AG09309 (cell line): ENCODE data around the gene LRRC58.
"Not testable (repeated sequence)": the region's sequence is repeated elsewhere in the genome, so short reads cannot be mapped to it uniquely, and the experiment has no call there.

ENCODE experiments used
- DNase-seq: peaks from one replicate; pipeline ENCODE4 v3.0.0-alpha.2; 2010; ENCODE audit warnings: low read depth
- H3K4me3 ChIP-seq: 2 replicates; pipeline ENCODE4 v1.5.1; 2011; ENCODE audit warnings: mild to moderate bottlenecking, low read depth, low read length, moderate library complexity; ENCODE audit not compliant: control insufficient read depth
- TF ChIP-seq, protein P1 (sequence below): IDR thresholded peaks from 2 replicates; pipeline ENCODE4 v1.5.1; 2011; ENCODE audit warnings: mild to moderate bottlenecking, low read depth, low read length, inconsistent platforms; ENCODE audit not compliant: insufficient read depth, control insufficient read depth; ENCODE audit errors: missing control alignments

The LRRC58 gene

GRCh38 chr3:120324190-120324589, 25.0 kb downstream of the LRRC58 start:
- TF ChIP-seq, protein P1, sequence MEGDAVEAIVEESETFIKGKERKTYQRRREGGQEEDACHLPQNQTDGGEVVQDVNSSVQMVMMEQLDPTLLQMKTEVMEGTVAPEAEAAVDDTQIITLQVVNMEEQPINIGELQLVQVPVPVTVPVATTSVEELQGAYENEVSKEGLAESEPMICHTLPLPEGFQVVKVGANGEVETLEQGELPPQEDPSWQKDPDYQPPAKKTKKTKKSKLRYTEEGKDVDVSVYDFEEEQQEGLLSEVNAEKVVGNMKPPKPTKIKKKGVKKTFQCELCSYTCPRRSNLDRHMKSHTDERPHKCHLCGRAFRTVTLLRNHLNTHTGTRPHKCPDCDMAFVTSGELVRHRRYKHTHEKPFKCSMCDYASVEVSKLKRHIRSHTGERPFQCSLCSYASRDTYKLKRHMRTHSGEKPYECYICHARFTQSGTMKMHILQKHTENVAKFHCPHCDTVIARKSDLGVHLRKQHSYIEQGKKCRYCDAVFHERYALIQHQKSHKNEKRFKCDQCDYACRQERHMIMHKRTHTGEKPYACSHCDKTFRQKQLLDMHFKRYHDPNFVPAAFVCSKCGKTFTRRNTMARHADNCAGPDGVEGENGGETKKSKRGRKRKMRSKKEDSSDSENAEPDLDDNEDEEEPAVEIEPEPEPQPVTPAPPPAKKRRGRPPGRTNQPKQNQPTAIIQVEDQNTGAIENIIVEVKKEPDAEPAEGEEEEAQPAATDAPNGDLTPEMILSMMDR, result no peak
- DNase-seq, result no peak
- no peak overlapping the region for H3K4me3 ChIP-seq

DNA sequence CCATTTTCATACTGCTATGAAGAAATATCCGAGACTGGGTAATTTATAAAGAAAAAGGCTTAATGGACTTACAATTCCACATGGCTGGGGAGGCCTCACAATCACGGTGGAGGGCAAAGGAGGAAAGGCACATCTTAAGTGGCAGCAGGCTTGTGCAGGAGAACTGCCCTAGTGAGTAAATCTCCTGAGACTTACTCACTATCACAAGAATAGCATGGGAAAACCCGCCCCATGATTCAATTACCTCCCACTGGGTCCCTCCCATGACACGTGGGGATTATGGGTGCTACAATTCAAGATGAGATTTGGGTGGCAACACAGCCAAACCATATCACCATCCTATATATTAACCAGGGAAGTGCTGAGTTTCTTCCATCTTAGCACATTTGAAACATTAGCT, 25.4 kb downstream of the LRRC58 start:
- not testable (repeated sequence) for DNase-seq, H3K4me3 ChIP-seq

- DNase-seq, result no peak
- TF ChIP-seq, protein P1, result no peak
- no peak overlapping the region for H3K4me3 ChIP-seq
Observed at GRCh38 chr3:120311863-120312794, 37.0 kb downstream of the LRRC58 start.

DNA sequence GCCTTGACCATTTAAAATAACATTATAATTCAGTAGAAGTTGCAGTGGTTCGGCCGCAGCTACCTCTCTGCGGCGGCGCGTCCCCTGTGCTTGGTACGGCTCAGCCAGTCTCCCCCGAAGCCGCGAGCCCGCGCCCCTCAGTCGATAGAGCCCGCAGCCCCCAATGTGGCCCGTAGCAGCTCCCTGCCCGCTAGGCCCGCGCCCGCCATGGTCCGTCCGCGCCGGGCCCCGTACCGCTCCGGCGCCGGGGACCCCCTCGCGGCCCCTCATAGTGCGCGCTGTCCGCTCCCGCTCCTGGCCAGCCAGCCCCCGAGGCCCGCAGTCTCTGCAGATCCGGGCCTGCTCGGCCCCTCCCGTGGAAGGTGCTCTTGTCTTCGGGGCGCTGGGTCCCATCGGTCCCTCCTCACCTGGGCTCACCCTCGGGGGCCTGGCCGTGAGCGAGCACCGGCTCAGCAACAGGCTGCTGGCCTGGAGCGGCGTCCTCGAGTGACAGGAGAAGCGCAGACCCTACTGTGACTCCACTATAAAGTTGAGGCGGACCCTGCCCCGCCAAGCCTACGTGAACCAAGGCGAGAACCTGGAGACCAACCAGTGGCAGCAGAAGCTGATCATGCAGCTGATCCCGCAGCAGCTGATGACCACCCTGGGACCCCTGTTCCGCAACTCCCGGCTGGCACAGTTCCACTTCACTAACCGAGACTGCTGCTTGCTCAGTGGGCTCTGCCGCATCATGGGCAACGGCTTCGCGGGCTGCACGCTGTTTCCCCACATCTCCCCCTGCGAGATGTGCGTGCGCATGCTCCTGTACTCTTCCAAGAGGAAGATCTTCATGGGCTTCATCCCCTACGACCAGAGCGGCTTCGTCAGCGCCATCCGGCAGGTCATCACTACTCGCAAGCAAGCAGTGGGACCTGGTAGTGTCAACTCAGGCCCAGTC, 42.4 kb downstream of the LRRC58 start:
- no peak overlapping the region for H3K4me3 ChIP-seq
- no peak for DNase-seq
- TF ChIP-seq, protein P1, result no peak

GRCh38 chr3:120304616-120305015, 44.5 kb downstream of the LRRC58 start:
- TF ChIP-seq, protein P1, result no peak
- no peak for DNase-seq

GRCh38 chr3:120302361-120302760, 46.8 kb downstream of the LRRC58 start:
- no peak for DNase-seq
- no peak overlapping the region for H3K4me3 ChIP-seq
- TF ChIP-seq, protein P1, result no peak

More at GRCh38 chr3:120304616-120305015, 44.5 kb downstream of the LRRC58 start:
- H3K4me3 ChIP-seq, result no peak overlapping the region
